ENCODE data around the gene SAYSD1. TPM values are rescaled to one million over a fixed set of nuclear protein-coding genes. Genes with fewer than 3 reads are reported as not detected.

Gene SAYSD1
- total RNA-seq, 1 donor from 2014 or later = 15.0 TPM

GRCh38 chr6:39055661-39056060 is 59.3 kb downstream of the SAYSD1 start:
- no peaks in the 10 kb centered on the region for H3K9me3 Mint-ChIP-seq
- no peak overlapping the region for H3K4me3 Mint-ChIP-seq
- no peak for DNase-seq (ENCODE audit: extremely low spot score, unreplicated experiment)
- TF ChIP-seq CTCF (conservative IDR thresholded peaks at IDR 0.05) = no peak
- no peak overlapping the region for H3K27ac Mint-ChIP-seq
- H3K4me1 Mint-ChIP-seq (ENCODE audit: unreplicated experiment) = peaks cover 22% of the 10 kb centered on the region
- no peaks in the 10 kb centered on the region for H3K36me3 Mint-ChIP-seq
- H3K27me3 Mint-ChIP-seq = peaks cover 50% of the 10 kb centered on the region

GRCh38 chr6:39054577-39055142 is 60.3 kb downstream of the SAYSD1 start:
- TF ChIP-seq CTCF (conservative IDR thresholded peaks at IDR 0.05) = no peak
- peaks cover 15% of the 10 kb centered on the region for H3K4me1 Mint-ChIP-seq (ENCODE audit: unreplicated experiment)
- peaks cover 54% of the 10 kb centered on the region for H3K27me3 Mint-ChIP-seq
- H3K9me3 Mint-ChIP-seq = no peaks in the 10 kb centered on the region
- no peak for DNase-seq (ENCODE audit: extremely low spot score, unreplicated experiment)
- H3K4me3 Mint-ChIP-seq = no peak overlapping the region
- H3K27ac Mint-ChIP-seq = peak overlapping the region; percentile 31
- no peaks in the 10 kb centered on the region for H3K36me3 Mint-ChIP-seq

Other genes with a start within 250 kb of the SAYSD1 start
- gene GLP1R, start 66.4 kb downstream of the SAYSD1 start, total RNA-seq (ENCODE audit: low replicate concordance) = 1.6 and 4.3 TPM in 2 replicates
- 7.6 and 10.1 TPM in 2 replicates for gene KCNK5, start 114.3 kb upstream of the SAYSD1 start, total RNA-seq (ENCODE audit: low replicate concordance)
- 9.9 and 18.6 TPM in 2 replicates for gene KCNK17, start 199.2 kb upstream of the SAYSD1 start, total RNA-seq (ENCODE audit: low replicate concordance)
- 22.6 and 41.1 TPM in 2 replicates for gene KCNK16, start 207.5 kb upstream of the SAYSD1 start, total RNA-seq (ENCODE audit: low replicate concordance)